Nephron (organoid): ENCODE data around the gene LCE2B.

Source experiments
- H3K27ac Mint-ChIP-seq, 3 experiments: 2 replicates each; pipeline ENCODE4 v1.8.0; 2020; ENCODE audit warnings: mixed read lengths in 3 of 3, mild to moderate bottlenecking in 2 of 3, moderate library complexity in 1 of 3
- H3K27me3 Mint-ChIP-seq: 2 replicates; pipeline ENCODE4 v1.8.0; 2021; ENCODE audit warnings: low read depth, mild to moderate bottlenecking, moderate library complexity, mixed read lengths
- H3K36me3 Mint-ChIP-seq: 2 replicates; pipeline ENCODE4 v1.8.0; 2020; ENCODE audit warnings: low read depth, mixed read lengths
- H3K4me1 Mint-ChIP-seq: 2 replicates; pipeline ENCODE4 v1.8.0; 2020; ENCODE audit warnings: mixed read lengths
- H3K4me3 Mint-ChIP-seq, 3 experiments: 2 replicates each; pipeline ENCODE4 v1.8.0; 2020; ENCODE audit warnings: mild to moderate bottlenecking in 3 of 3, mixed read lengths in 3 of 3, moderate library complexity in 2 of 3
- H3K9me3 Mint-ChIP-seq: 2 replicates; pipeline ENCODE4 v1.8.0; 2020; ENCODE audit warnings: mixed read lengths
- TF ChIP-seq, protein P1 (sequence below), 3 experiments: fragments of 200-600 bp; sonication (generic); IDR thresholded peaks; one replicate each; pipeline ENCODE4 v1.5.0; 2021; ENCODE audit warnings: antibody characterized with exemption in 3 of 3; ENCODE audit not compliant: unreplicated experiment in 3 of 3

The LCE2B gene

DNA sequence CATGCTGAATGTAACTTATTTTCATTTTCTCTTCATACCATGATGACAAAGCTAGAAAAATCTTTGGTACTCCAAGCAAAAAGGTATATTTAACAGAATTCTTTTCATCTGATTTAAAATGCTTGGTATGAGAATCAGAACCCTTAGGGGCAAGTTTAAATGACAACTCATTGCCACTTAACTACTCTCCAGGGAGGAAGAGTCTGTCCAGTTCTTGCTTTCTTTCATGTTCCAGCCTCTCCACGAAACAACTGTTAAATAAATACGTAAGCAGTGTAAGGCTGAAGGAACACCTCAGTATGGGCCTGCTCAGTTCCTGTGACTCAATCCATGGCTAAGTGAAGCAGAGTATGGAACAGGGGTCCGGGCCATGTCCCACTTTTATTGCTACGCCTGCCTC, 13.8 kb downstream of the LCE2B start:
- no peaks in the 10 kb centered on the region for H3K27me3 Mint-ChIP-seq
- H3K27ac Mint-ChIP-seq: no peak overlapping the region
- no peak overlapping the region for H3K4me3 Mint-ChIP-seq
- no peaks in the 10 kb centered on the region for H3K4me1 Mint-ChIP-seq
- H3K9me3 Mint-ChIP-seq: peaks cover 25% of the 10 kb centered on the region
- H3K36me3 Mint-ChIP-seq: no peaks in the 10 kb centered on the region
- TF ChIP-seq, protein P1, sequence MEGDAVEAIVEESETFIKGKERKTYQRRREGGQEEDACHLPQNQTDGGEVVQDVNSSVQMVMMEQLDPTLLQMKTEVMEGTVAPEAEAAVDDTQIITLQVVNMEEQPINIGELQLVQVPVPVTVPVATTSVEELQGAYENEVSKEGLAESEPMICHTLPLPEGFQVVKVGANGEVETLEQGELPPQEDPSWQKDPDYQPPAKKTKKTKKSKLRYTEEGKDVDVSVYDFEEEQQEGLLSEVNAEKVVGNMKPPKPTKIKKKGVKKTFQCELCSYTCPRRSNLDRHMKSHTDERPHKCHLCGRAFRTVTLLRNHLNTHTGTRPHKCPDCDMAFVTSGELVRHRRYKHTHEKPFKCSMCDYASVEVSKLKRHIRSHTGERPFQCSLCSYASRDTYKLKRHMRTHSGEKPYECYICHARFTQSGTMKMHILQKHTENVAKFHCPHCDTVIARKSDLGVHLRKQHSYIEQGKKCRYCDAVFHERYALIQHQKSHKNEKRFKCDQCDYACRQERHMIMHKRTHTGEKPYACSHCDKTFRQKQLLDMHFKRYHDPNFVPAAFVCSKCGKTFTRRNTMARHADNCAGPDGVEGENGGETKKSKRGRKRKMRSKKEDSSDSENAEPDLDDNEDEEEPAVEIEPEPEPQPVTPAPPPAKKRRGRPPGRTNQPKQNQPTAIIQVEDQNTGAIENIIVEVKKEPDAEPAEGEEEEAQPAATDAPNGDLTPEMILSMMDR (IDR thresholded peaks at IDR 0.05; ENCODE audit: unreplicated experiment in 3 of 3): no peak

DNA sequence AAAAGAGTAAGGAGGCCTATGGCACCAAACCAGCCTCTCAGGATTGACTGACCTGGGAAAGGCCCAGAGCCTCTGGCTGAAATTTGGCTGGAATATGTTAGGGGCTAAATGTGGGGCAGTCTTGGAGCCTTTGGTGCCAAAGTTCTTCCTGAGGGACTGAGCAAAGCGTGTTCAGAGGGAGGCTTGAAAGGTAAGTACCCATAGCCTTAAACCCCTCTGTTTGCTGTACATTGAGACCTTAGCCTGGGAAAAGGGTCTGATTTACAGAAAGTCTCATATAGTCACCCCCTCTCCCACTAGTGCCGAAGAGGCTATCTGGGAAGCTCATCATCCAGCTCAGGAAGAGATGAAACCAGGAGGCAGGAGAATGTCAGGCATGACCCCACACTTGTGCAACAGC, 21.9 kb downstream of the LCE2B start, which contains the start of gene LCE4A:
Gene LCE4A (plus strand): TSS at position 301 of the 400 bp plus-strand sequence. CDS start 916 bp downstream, outside the sequence.
- peaks cover 3% of the 10 kb centered on the region for H3K27me3 Mint-ChIP-seq
- no peaks in the 10 kb centered on the region for H3K4me1 Mint-ChIP-seq
- no peaks in the 10 kb centered on the region for H3K36me3 Mint-ChIP-seq
- no peak within 1 kb of the TSS for H3K27ac Mint-ChIP-seq
- no peak within 1 kb of the TSS for H3K4me3 Mint-ChIP-seq
- H3K9me3 Mint-ChIP-seq: peaks cover 34% of the 10 kb centered on the region
- TF ChIP-seq, protein P1 (IDR thresholded peaks at IDR 0.05; ENCODE audit: unreplicated experiment in 3 of 3): no peak

DNA sequence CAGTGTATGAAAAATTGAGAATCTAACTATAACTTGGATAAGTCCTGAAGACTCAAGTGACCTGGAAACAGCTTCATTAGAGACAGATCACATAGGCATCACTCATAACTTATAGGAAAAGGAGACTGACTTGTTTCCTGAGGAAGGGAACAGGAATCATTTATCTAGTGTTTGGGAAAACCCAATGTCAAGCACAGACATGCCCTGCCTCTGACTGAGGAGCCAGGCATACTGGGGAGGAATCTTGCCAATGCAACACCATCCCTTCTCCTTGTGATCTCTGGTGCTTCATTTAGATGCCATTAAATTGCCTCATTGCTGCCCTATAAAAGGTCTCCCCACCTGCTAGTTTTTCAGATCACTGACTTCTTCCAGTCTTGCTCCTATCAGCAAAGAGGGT, 32.3 kb downstream of the LCE2B start:
- Mint-ChIP-seq H3K27me3 (no peaks in the 10 kb centered on the region), H3K4me3 (no peak overlapping the region), H3K4me1 (no peaks in the 10 kb centered on the region), H3K27ac (no peak overlapping the region), H3K9me3 (peaks cover 52% of the 10 kb centered on the region), H3K36me3 (no peaks in the 10 kb centered on the region)
- TF ChIP-seq, protein P1 (IDR thresholded peaks at IDR 0.05; ENCODE audit: unreplicated experiment in 3 of 3): no peak

DNA sequence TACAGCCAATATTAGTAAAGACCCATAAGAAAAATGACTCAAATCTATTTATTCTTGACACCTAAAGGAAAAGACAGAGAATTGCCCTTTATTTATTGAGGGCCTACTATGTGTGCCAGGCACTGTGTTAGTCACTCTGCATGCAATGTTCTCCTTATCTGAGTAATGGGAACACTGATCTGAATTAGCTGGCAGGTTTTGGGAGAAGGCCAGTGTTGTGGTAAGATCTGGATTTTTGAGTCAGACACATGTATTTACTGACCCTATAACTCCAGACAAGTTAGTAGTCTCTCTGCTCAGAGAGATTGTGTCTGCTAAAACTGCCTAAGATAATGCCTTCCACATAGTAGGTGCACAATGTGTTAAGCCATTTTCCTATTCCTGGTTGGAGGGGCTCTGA, 39.3 kb downstream of the LCE2B start:
- Mint-ChIP-seq H3K27me3 (no peaks in the 10 kb centered on the region), H3K36me3 (no peaks in the 10 kb centered on the region), H3K9me3 (peaks cover 29% of the 10 kb centered on the region), H3K4me3 (no peak overlapping the region), H3K4me1 (no peaks in the 10 kb centered on the region), H3K27ac (no peak overlapping the region)
- TF ChIP-seq, protein P1 (IDR thresholded peaks at IDR 0.05; ENCODE audit: unreplicated experiment in 3 of 3): no peak

DNA sequence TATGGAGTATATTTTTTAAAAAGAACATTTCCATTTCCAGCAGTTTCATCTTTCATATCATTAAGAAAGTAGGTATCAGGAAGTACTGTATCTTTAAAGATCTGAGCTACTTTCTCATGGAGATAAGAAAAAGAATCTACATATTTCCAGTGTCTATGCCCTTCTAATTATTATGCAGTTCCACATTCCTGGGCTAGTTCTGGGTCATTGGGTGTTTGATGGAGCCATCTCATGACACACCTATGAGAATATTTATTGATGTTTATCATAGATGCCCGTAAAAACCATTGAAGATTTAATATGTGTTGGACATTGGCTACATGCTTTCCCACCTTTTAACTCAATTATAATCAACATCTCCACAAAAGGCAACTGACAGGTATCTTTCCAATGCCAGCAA, 43.1 kb downstream of the LCE2B start:
- peaks cover 34% of the 10 kb centered on the region for H3K9me3 Mint-ChIP-seq
- no peak overlapping the region for H3K27ac Mint-ChIP-seq
- H3K36me3 Mint-ChIP-seq: no peaks in the 10 kb centered on the region
- TF ChIP-seq, protein P1 (IDR thresholded peaks at IDR 0.05; ENCODE audit: unreplicated experiment in 3 of 3): no peak
- no peak overlapping the region for H3K4me3 Mint-ChIP-seq
- H3K4me1 Mint-ChIP-seq: no peaks in the 10 kb centered on the region
- no peaks in the 10 kb centered on the region for H3K27me3 Mint-ChIP-seq

DNA sequence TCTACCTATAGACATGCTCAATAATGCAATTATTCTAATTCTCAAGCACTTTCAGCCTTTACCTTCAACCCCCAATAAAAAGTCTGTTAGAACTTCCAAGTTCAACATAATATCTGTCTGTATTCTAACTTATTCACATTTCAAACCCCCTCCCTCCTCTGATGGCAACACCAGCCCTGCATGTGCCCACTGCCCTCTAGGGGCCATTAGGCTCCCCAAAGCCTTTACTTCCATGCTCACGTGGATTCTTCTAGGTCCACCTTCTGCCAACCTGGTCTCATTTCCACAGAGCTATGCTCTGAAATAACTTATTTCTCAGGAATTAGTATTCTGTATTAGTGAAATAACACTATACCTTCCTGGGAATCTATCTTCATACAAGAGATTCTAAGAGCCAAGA, 49.7 kb downstream of the LCE2B start:
- H3K27ac Mint-ChIP-seq: no peak overlapping the region
- TF ChIP-seq, protein P1 (IDR thresholded peaks at IDR 0.05; ENCODE audit: unreplicated experiment in 3 of 3): no peak
- peaks cover 53% of the 10 kb centered on the region for H3K9me3 Mint-ChIP-seq
- H3K4me1 Mint-ChIP-seq: no peaks in the 10 kb centered on the region
- H3K27me3 Mint-ChIP-seq: no peaks in the 10 kb centered on the region
- H3K4me3 Mint-ChIP-seq: no peak overlapping the region
- no peaks in the 10 kb centered on the region for H3K36me3 Mint-ChIP-seq
